IPS-20b (cell line): Measurements from ENCODE around the gene TBK1.

Experiments
- H3K27ac ChIP-seq: one replicate; pipeline ENCODE4 v1.5.1; 2013; ENCODE audit warnings: low read length
- H3K27me3 ChIP-seq: 2 replicates; pipeline ENCODE4 v1.6.1; 2013; ENCODE audit warnings: mild to moderate bottlenecking, low read length, inconsistent platforms; ENCODE audit not compliant: insufficient read depth
- H3K36me3 ChIP-seq: 2 replicates; pipeline ENCODE4 v1.6.1; 2013; ENCODE audit warnings: low read depth, mild to moderate bottlenecking, inconsistent platforms, low read length, moderate library complexity; ENCODE audit not compliant: insufficient read depth
- H3K4me1 ChIP-seq: 2 replicates; pipeline ENCODE4 v1.6.1; 2013; ENCODE audit warnings: mild to moderate bottlenecking, control low read depth, inconsistent platforms, low read length, moderate library complexity; ENCODE audit not compliant: insufficient read depth
- H3K4me3 ChIP-seq: 2 replicates; pipeline ENCODE4 v1.5.1; 2013; ENCODE audit warnings: mild to moderate bottlenecking, low read length, inconsistent platforms
- H3K9ac ChIP-seq: 2 replicates; pipeline ENCODE4 v1.6.1; 2013; ENCODE audit warnings: low read depth, mild to moderate bottlenecking, inconsistent platforms, low read length, moderate library complexity
- H3K9me3 ChIP-seq: 2 replicates; pipeline ENCODE4 v1.6.1; 2013; ENCODE audit warnings: mild to moderate bottlenecking, low read depth, low read length, inconsistent platforms; ENCODE audit not compliant: insufficient read depth

Gene TBK1

DNA sequence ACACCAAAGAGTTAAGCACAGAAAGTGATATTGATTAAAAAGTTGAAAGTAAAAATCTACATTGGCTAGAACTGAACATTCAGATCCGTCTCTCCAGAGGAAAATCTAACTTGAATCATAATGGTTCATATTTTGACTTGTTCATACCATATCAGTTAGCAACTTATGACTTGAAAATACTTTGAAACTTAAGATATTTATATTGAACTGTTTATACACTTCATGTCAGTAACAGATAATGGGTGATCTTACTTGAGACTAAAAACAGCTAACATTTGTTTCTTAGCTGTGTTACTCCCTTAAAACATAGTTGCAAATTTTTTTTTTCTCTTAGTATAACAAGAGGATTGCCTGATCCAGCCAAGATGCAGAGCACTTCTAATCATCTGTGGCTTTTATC, 3.6 kb downstream of the TBK1 start:
- Histone ChIP-seq H3K4me3 (no peak overlapping the region), H3K4me1 (peaks cover 11% of the 10 kb centered on the region), H3K36me3 (peaks cover 41% of the 10 kb centered on the region)

DNA sequence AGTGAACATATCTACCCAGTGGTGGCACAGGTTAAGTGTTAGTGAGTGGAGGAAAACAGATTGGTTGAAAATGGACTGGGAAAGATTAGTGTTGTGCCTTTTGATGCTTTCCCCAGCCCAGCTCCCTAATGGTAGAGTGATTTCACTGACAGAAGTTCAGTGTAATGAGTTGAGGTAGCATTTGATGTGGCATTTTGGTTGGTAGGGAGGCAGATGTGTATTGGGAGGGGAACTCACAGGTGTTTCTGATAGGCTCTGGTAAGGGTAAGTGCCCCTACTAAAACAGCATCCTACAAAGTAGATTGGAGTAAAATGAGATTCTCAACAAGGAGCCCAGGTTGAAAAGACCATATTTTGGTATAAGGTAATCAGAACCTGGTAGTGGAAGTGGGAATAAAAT, 4.2 kb downstream of the TBK1 start:
- Histone ChIP-seq H3K9me3 (no peaks in the 10 kb centered on the region), H3K27ac (no peak overlapping the region), H3K4me1 (peaks cover 8% of the 10 kb centered on the region), H3K9ac (no peak overlapping the region), H3K27me3 (no peaks in the 10 kb centered on the region), H3K36me3 (peaks cover 44% of the 10 kb centered on the region), H3K4me3 (no peak overlapping the region)

More for the DNA sequence above, 3.6 kb downstream of the TBK1 start:
- Histone ChIP-seq H3K27ac (no peak overlapping the region), H3K9me3 (no peaks in the 10 kb centered on the region), H3K27me3 (no peaks in the 10 kb centered on the region), H3K9ac (no peak overlapping the region)

DNA sequence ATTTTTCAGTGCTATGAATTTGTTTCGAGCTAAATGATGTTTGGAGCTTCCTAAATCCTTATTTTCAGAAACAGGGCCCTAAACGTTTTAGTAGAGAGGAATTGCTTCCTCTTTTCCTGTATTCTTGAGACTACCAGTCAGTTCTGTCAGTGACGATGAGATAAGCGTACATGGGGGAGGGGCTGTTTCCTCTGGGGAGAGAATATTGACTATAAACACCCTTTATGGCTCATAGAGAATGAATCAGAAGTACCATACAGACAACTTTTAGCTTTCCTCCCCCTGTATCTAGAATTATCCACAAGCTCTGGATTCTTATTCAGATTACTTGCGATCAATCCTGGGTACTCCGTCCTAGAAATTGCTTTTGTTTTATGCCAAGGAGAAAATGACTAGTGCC, 5.1 kb downstream of the TBK1 start:
- H3K36me3 ChIP-seq = peaks cover 53% of the 10 kb centered on the region

DNA sequence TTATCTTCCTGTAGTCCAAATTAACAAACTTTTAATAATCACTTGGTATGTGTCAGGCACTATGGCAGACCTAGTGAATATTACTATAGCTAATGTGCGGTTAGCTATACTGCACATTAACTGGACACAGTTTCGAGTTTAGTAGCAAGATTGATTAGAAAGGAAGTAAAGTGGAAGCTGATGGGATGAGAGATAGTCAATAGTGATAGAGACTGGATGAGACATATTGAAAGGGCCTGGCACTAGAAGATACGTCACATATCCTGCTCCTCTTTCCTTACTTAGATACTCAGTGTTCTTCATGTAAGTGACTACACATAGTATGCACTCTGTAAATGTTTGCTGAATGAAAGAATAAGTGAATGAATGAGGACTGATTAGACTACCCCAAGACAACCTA, 5.5 kb downstream of the TBK1 start:
- no peak overlapping the region for H3K9ac ChIP-seq
- peaks cover 57% of the 10 kb centered on the region for H3K36me3 ChIP-seq
- no peak overlapping the region for H3K4me3 ChIP-seq
- H3K9me3 ChIP-seq = no peaks in the 10 kb centered on the region
- peaks cover 8% of the 10 kb centered on the region for H3K4me1 ChIP-seq
- H3K27ac ChIP-seq = no peak overlapping the region
- no peaks in the 10 kb centered on the region for H3K27me3 ChIP-seq

More for the DNA sequence above, 5.1 kb downstream of the TBK1 start:
- Histone ChIP-seq H3K9me3 (no peaks in the 10 kb centered on the region), H3K4me3 (no peak overlapping the region), H3K9ac (no peak overlapping the region), H3K27me3 (no peaks in the 10 kb centered on the region), H3K27ac (no peak overlapping the region), H3K4me1 (peaks cover 8% of the 10 kb centered on the region)

DNA sequence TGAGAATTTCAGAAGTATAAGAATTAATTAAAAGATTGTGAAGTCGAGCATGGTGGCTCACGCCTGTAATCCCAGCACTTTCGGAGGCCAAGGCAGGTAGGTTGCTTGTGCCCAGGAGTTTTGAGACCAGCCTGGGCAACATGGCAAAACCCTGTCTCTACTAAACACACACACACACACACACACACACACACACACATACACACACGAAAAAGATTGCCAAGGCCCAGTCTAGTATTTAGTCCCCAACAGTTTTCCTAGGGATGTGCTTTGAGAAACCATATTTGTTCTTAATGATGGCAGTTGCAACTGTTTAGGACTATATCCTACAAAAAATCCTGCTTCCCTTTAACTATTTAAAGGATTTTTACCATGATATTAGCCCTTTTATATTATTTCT, 6.0 kb downstream of the TBK1 start:
- Histone ChIP-seq H3K36me3 (peaks cover 61% of the 10 kb centered on the region), H3K4me3 (no peak overlapping the region), H3K27ac (no peak overlapping the region), H3K9me3 (no peaks in the 10 kb centered on the region), H3K4me1 (peaks cover 8% of the 10 kb centered on the region), H3K9ac (no peak overlapping the region), H3K27me3 (no peaks in the 10 kb centered on the region)

DNA sequence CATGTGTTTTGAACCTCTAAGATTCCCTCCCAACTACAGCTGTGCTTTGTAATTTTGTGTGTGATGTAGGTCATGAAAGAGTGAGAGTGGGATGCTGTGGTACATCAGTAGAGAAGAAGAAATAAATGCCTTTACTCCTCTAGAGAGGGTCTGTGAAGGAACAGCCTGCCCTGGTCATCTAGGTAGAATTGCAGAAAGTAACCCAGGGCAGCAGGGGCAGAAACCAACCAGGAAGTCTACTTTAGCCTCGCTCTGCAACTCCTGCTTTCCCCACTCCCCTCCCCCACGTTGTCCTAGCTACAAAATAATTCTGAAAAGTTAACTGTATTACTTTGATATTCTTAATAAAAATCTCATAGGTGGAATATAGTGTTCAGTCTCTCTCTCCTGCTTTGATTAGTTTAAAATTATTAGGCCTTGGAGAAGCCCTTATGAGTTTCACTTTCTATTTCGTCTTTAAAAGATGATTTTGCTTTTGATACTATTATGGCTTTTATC, 7.5 kb downstream of the TBK1 start:
- no peaks in the 10 kb centered on the region for H3K9me3 ChIP-seq

DNA sequence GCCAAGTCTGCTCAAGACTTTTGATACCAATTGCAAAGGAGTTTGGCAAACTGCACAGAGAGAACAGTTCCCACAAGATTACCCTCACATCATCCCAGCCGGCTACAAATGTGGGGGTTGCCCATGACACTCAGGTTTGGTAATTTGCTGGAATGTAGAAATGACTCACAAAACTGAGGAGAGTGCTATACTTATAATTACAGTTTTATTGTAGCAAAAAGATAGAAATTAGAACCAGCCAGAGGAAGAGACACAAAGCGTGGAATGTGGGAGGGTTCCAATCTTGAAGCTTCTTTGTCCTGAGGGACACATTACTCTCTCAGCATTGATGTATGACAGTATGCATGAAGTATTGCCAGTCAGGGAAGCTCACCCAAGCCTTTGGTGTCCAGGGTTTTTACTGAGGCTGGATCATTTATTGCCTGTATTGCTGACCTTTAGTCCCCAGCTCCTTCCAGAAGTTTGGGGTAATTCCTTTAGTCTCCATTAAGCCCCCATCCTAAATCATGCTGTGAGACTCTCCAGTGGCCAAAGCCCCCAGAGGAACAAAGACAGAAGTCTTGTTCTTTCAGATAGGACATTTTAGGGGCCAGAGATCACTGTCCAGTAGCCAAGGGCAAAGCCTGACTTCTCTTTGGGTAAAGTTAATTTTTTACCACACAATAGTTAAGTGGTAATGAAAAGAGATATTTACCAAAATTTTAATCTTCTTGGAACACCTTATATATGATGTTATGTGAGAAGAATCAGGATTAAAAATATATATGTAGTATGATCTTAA, 9.9 kb downstream of the TBK1 start:
- no peaks in the 10 kb centered on the region for H3K9me3 ChIP-seq
- no peaks in the 10 kb centered on the region for H3K27me3 ChIP-seq
- H3K27ac ChIP-seq = no peak overlapping the region
- no peak overlapping the region for H3K9ac ChIP-seq
- peaks cover 8% of the 10 kb centered on the region for H3K4me1 ChIP-seq
- peaks cover 88% of the 10 kb centered on the region for H3K36me3 ChIP-seq
- no peak overlapping the region for H3K4me3 ChIP-seq

More for the DNA sequence above, 7.5 kb downstream of the TBK1 start:
- H3K36me3 ChIP-seq = peaks cover 73% of the 10 kb centered on the region
- peaks cover 8% of the 10 kb centered on the region for H3K4me1 ChIP-seq
- H3K27ac ChIP-seq = no peak overlapping the region
- 0 out of 2 replicates have a peak overlapping the region, but pooled peaks have one; percentile 27 for H3K9ac ChIP-seq
- no peak overlapping the region for H3K4me3 ChIP-seq
- H3K27me3 ChIP-seq = no peaks in the 10 kb centered on the region

DNA sequence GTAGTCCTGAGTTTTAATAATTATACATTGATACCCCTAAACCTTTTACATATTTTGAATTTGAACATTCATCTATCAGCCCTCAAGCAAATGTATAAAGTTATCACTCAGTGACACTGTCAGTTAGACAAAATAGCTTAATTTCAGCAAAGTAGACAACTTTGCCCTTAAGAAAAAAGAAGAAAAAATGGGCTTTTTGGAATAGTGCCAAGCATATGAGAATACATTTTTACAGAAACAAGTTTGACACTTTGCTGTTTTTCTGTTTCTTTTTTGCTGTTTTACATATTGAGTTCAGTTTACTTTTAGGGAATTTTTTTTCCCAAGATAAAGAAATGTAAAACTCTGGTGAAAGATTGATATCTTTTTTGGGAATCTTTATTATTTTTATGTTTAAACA, 14.3 kb downstream of the TBK1 start:
- Histone ChIP-seq H3K27ac (no peak overlapping the region), H3K9ac (no peak overlapping the region), H3K36me3 (peaks cover 90% of the 10 kb centered on the region), H3K27me3 (no peaks in the 10 kb centered on the region), H3K4me1 (no peaks in the 10 kb centered on the region), H3K4me3 (no peak overlapping the region), H3K9me3 (no peaks in the 10 kb centered on the region)

DNA sequence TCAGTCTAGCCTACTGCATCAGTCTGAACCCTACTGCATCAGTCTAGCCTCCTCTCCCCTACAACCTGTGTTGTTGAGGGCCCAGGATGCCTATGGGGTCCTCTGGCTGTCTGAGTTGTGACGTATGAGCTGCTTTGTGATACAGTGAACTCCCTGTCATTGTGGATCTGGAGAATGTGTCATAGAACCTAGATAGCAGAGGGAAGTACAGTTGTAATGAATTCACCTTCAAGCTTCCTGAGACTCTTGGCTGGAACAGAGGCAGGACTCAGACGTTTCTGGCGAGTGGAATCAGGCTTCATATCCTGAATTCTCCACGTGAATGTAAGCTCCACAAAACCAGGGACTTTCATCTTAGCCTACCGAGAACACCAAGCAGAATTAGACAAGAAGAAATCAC, 17.0 kb downstream of the TBK1 start:
- Histone ChIP-seq H3K36me3 (peaks cover 87% of the 10 kb centered on the region), H3K9ac (no peak overlapping the region), H3K4me3 (no peak overlapping the region), H3K9me3 (no peaks in the 10 kb centered on the region), H3K27me3 (no peaks in the 10 kb centered on the region), H3K27ac (no peak overlapping the region), H3K4me1 (no peaks in the 10 kb centered on the region)

DNA sequence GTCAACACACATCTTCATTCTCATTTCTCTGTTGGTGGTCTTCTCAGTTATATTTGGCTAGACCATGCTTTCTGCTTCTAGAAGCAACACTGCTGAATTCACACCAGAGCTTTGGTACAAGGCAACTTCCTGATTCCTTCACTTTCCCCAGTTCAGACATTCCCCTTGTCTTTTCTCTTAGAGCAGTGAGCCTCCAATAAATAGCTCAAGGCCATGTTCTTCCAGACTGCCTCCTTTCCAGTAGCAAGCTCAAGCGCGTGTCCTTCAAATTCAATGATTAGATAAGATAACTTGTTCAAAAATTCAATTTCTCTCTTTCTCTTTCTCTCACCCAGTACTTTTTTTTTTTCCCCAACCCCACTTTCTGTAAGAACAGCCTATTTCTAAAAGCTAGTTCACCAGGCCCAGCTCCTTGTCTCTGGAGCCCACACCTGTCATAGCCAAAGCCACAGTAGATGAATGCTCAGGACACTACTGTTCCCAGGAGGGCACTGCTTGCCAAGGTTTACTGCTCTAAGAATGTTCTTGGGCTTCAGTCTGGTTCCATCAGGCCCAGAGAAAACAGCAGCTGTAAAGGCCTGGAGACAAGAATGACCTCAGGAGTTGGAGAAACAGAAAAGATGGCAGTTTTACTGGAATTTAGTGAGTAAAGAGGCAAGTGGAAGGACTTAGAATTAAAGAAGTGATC, 17.7 kb downstream of the TBK1 start:
- no peak overlapping the region for H3K27ac ChIP-seq
- H3K27me3 ChIP-seq = no peaks in the 10 kb centered on the region
- no peak overlapping the region for H3K9ac ChIP-seq
- H3K4me1 ChIP-seq = no peaks in the 10 kb centered on the region
- no peak overlapping the region for H3K4me3 ChIP-seq
- peaks cover 87% of the 10 kb centered on the region for H3K36me3 ChIP-seq
- H3K9me3 ChIP-seq = no peaks in the 10 kb centered on the region

DNA sequence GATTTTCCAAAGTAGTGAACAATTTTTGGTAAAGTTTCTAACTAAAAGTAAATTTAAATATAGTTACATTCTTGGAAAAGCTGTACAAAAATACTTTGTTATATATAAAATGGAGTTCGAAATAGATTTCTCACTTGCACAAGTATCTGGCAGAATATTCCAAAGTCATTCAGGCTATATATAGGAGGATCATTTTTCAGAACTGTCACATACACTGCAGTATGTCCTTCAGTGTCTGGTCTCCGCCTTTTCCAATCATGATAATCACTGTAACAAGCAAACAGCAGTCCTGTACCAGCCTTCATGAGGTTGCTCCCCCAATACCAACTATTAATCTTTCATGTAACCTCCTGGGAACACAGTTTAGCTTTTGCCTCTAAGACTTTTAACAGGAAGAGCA, 18.6 kb downstream of the TBK1 start:
- peaks cover 87% of the 10 kb centered on the region for H3K36me3 ChIP-seq
- no peak overlapping the region for H3K4me3 ChIP-seq
- no peak overlapping the region for H3K27ac ChIP-seq
- H3K4me1 ChIP-seq = no peaks in the 10 kb centered on the region
- no peaks in the 10 kb centered on the region for H3K27me3 ChIP-seq
- H3K9ac ChIP-seq = no peak overlapping the region
- no peaks in the 10 kb centered on the region for H3K9me3 ChIP-seq

DNA sequence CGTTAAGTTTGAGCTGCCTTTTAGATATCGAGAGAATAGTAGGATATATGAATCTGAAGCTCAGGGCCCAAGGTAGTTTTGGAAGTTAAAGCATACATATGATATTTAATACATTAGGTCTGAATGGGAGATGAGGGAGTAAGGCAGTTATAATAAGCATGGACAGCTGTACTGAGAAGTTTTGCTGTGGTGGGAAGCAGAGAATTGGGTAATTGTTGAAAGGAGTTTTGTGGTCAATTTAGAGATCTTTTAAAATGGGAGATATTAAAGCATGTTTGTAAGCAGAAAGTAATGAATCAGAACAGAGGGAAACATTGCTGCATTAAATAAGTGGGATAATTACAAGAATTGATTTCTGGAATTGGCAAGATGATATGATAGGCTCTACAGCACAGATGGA, 21.3 kb downstream of the TBK1 start:
- Histone ChIP-seq H3K27ac (no peak overlapping the region), H3K9ac (no peak overlapping the region), H3K27me3 (no peaks in the 10 kb centered on the region), H3K9me3 (peaks cover 11% of the 10 kb centered on the region; the same call in 1 of the 2 replicates), H3K36me3 (peaks cover 78% of the 10 kb centered on the region), H3K4me3 (no peak overlapping the region), H3K4me1 (no peaks in the 10 kb centered on the region)
